Hematopoietic multipotent progenitor cell treated with erythropoietin and hydrocortisone succinate and interleukin-3 and kit ligand, for 4 days (in vitro differentiated cells): ENCODE measurements around the gene SERPINB11.
"Not testable (repeated sequence)": the region's sequence is repeated elsewhere in the genome, so short reads cannot be mapped to it uniquely, and the experiment has no call there.

ENCODE experiments used
- DNase-seq: peaks from one replicate; pipeline ENCODE4 v3.0.0-alpha.2; 2015

Gene SERPINB11, protein sequence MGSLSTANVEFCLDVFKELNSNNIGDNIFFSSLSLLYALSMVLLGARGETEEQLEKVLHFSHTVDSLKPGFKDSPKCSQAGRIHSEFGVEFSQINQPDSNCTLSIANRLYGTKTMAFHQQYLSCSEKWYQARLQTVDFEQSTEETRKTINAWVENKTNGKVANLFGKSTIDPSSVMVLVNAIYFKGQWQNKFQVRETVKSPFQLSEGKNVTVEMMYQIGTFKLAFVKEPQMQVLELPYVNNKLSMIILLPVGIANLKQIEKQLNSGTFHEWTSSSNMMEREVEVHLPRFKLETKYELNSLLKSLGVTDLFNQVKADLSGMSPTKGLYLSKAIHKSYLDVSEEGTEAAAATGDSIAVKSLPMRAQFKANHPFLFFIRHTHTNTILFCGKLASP

DNA sequence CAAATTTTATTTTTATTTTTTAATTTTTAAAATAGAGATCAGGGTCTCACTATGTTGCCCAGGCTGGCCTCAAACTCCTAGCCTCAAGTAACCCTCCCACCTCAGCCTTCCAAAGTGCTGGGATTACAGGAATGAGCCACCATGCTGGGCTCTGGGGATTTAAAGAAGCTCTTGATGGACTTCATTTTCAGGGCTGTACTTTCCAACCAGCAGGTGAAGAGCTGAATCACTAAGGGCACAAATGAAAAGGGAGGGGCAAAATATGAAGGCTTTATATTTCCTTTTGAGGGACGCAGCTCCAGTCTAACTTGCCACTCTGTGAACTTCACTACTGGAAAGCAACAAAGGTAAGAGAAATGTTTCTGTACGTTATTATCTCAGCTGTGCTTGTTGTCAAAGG is at the start of gene SERPINB11:
SERPINB11 (plus strand) TSS at position 301 of the 400 bp plus-strand sequence. CDS start 7,234 bp downstream, outside the sequence.
- no peak for DNase-seq

DNA sequence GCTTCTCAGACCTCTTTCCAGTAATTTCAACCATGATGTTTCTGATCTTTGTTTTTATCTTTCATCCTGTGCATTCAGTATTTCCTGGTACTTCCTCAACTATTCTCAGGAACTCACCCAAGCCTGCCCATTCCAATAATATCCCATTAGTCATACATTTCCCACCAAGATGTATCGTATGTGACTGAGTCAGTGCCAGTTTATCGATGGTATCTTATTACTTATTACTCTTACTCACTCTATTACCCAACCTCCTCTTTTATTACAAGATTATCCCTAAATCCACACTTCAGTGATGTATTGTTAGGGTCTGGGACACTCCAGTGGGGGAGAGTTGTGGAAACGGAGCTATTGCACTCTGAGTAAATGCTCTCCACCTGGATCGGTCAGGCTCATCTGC is 43.8 kb upstream of the SERPINB11 start:
- not testable (repeated sequence) for DNase-seq

GRCh38 chr18:63661750-63662149 is 41.0 kb upstream of the SERPINB11 start, which contains the start of gene SERPINB3:
Gene SERPINB3, minus strand, starts transcription at chr18:63661893. Its CDS starts 677 bp downstream, at chr18:63661216.
- not testable (repeated sequence) for DNase-seq

GRCh38 chr18:63664571-63664970 is 38.2 kb upstream of the SERPINB11 start:
- DNase-seq: no peak

DNA sequence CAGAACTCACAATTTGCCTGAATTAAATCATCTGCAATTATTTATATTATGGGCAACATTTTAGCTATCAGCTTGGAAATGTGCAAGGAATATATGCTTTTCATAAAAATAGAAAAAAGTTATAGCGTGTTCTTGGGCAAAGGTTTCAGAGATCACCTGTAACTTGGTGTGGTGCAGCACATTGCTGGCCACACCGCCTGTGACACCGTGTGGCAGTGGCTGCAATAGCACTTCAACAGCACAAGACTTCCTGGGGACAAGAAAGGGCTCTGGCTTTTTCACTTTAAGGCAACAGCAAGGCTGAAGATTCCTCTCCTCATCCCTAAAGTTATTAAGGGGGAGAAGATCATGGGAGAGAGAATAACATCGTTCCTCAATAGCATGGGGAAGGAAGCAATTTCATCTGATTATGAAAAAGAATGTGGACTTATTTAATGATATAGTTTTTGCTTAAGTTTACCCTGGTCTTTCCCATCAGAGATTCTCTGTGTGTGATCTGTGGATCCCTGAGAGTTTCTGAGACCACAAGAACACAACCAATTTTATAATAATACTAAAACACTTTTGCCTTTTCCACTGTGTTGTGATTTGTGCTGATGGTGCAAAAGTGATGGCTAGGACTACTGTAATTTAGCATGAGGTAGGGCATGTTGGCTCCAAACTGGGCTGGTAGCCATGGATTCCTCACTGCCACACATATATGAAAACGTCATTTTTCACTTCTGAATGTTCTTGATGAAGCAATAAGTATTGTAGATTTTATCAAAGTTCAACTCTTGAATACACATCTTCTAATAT is 26.0 kb upstream of the SERPINB11 start:
- DNase-seq: peak; percentile 32

GRCh38 chr18:63677500-63678225 is 25.1 kb upstream of the SERPINB11 start:
- DNase-seq: peak; percentile 5

DNA sequence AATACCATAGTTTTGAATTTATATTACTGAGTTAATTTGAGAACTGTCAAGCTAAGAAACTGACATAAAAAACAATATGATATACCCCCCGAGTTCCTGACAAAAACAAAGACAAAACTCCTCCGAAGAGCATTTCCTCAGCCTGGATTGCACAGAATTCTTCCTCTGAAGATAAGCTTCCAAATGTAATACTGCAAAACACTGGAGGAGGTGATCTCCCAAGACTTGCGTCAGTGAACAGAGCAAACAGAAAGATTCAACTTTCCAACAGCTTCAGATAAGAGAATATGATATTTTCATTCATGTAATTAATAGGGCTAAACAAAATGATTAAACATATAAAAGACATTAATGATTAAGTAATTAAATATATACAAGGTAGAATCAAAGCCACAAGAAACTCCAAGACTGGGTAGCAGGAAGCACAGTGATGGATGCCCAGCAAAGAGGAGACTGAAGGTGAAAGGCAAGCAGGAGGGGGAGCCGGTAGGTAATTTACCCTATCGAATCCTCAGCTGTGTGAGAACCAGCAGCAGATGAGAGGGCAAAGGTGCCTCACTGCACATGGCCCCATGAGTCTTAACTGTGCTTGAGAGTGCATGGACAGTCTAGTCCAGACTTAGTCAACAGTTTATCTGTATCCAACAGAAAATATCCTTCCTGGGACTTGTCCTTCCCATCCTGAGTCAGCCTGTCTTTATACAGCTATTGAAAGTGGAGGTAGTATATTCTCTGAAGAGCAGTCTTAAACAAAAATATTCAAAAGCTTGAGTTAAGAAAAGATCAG is 22.7 kb upstream of the SERPINB11 start:
- no peak for DNase-seq

DNA sequence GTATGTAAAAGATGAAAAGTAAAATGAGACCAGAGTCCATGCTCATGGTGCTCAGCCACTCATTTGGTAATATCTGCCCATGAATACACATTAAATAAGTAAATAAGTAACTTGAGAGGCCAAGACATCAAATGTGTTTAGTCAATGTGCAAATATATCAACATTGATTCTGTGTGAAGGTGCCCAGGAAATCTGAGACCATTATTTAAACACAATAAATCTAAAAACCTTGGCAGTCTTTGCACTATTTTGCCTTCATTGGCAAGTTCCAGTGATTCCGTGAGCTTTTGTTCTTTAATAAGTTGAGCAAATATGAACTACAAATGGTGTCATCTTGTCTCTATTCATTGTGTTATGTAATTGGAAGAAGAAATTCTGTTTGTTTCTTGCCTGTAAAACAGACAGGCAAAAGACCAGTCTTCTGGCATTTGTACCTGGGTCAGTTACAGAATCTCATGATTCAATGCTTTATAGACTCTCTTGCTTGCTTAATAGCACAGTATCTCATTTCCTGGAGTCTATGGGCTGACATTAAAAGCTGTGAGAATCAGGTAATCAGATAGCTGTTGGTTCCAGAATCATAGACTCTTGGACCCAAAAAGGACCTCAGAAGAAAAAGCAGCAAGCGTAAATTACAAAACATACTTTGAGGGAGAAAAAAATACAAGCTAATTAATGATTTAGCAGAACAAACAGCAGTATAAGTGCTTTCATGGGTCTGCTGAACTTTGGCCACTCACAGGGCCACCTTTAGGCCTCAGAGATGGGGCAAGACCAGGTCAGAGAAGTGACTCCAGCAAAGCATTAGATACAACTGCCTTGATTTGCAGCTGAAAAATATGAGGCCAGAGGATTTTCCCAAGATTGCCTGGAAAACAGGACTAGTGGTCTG is 21.1 kb upstream of the SERPINB11 start:
- DNase-seq: no peak

DNA sequence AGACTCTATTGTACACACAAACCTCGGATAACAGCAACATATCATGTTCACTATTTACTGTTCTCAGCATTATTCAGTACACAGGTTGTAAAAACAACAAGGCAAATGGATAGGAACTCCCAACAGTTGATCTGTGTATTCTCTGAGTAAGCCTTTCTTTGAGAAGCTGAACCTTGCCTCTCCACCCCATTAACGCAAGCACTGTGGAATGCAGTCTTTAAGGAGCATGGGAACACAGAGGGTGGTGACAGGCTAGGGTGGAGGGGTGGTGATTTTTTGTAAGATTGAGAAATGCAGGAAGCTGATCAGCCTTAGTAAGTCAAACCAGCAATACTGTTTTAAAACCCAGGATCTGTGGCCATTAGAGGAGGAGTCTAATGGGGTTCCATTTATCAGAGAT is 19.6 kb upstream of the SERPINB11 start:
- no peak for DNase-seq

GRCh38 chr18:63683890-63684289 is 18.9 kb upstream of the SERPINB11 start:
- no peak for DNase-seq

DNA sequence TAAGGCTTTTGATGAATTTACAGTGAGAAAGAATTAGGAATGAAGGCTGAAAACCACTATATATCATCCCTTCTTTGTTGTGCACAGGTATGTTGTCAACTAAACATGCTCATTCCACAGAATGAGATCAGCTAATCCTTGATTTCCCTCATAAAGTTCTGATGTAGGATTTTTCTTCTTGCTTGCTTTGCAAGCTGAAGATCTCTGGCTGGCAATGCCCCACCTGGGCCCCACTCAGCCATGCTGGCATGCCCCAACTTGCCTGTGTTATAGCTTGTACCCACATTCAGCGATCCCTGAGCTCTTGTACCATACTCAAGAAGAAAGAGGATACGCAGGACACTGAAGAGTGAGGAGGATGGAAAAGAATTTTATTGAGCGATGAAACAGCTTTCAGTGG is 18.0 kb upstream of the SERPINB11 start:
- DNase-seq: no peak

DNA sequence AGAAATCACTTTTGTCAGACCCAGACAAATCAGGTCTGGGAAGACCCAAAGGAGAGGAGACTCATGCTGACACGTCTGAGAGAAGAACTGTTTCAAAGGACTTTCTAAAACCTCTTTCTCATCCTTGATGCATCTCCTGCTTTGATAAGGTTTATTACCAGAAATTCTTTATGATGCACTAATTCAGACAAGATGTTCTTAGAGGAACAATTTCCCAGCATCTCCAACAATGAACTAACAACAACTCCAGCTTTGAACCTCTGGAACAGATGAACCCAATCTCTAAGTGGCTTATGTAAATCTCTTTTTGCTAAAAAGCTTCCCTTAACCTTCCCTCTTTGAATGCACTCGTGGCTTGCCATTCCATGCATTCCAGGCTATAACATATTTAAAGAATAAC is 15.9 kb upstream of the SERPINB11 start:
- DNase-seq: no peak

DNA sequence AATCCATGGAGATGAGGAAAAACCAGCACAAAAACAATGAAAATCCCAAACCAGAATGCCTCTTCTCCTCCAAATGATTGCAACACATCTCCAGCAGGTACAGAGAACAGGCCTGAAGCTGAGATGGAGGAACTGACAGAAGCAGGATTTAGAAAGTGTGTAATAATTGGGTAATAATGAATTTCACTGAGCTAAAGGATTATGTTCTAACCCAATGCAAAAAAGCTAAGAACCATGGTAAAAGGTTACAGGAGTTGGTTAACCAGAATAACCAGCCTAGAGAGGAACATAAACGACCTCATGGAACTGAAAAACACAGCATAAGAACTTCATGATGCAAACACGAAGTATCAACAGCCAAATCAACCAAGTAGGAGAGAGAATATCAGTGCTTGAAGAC is 13.7 kb upstream of the SERPINB11 start:
- DNase-seq: no peak

DNA sequence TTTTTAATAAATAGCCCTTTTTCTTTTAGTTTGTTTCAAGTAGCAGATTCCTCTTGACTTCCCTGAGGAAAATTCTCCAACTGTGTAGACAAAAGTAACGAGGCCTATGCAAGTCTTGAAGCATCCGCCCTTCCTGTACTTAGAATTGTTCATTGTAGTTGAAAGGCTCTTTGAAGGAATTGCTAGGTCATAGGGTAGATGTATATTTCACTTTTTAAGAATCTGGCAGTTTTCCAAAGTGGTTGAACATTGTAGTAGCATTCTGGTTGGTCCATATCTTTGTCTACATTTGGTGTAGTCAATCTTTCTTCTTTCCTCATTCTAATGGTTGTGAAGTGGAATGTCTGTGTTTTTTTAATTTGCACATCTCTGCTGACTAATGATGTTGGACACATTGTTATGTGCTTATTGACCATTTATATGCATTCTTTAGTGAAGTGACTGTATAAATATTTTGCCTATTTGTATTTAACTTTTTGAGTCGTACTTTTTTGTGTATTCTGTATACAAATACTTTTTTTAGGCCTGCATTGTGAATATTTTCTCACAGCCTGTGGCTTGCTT is 5.6 kb upstream of the SERPINB11 start:
- no peak for DNase-seq

DNA sequence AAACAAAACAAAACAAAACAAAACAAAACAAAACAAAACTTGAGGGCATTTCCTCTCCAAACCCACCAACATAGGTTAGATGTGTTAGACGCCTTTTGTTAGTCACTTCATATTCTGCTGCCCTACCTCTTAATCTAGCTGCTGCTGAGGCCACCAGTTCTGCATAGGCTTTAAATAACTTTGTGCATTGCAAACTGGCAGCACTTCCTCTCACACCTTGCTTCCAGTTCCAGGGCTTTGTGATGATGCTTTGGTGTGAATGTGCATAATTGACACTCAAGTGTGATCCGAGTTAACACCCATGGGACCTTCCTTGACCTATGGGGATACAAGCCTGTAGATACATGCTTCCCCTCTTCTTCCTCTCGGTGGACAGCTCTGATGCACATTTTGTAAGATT is 2.3 kb upstream of the SERPINB11 start:
- no peak for DNase-seq

DNA sequence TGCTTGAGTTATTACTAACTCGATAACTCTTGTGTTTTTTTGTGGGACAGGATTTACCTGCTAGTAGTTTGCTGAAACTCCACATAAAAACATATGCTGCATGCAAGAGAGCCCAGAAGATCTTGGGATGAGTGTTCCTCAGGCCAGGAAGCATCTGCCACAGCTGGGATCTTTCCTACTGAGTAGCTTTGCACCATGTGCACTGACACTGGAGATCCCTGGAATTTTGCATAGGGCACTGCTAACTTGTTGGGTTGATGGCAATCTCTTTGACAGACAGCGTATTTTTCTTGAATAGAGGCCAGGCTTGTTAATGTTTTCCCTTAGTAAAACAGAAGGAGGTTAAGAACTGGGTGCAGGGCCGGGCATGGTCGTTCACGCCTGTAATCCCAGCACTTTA is 808 bp upstream of the SERPINB11 start:
- DNase-seq: no peak

DNA sequence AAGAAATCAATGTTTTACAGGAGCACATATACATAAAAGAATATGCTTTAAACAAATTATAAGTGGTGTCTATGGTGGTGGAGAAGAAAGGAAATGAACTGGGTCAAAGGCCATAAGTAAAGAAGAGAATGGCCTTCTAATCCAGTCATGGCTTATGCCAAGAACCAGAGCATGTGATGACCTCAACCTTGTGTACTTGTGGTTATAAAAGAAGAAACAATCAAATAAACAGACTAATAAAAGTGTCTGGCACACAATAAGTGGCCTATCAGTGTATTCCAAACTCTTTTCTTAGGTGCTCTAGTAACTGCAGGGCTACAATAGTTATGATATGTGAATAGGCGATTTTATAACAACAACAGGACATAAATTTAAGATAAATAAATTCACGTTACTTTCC is 2.6 kb downstream of the SERPINB11 start:
- DNase-seq: no peak

- no peak for DNase-seq
These were observed 5.1 kb downstream of the SERPINB11 start for GRCh38 chr18:63707816-63708215.

GRCh38 chr18:63708650-63709049 is 5.9 kb downstream of the SERPINB11 start:
- no peak for DNase-seq

GRCh38 chr18:63725682-63726480 is 23.1 kb downstream of the SERPINB11 start:
- no peak for DNase-seq
